ENCODE results near the gene BLID.

BLID gene

DNA sequence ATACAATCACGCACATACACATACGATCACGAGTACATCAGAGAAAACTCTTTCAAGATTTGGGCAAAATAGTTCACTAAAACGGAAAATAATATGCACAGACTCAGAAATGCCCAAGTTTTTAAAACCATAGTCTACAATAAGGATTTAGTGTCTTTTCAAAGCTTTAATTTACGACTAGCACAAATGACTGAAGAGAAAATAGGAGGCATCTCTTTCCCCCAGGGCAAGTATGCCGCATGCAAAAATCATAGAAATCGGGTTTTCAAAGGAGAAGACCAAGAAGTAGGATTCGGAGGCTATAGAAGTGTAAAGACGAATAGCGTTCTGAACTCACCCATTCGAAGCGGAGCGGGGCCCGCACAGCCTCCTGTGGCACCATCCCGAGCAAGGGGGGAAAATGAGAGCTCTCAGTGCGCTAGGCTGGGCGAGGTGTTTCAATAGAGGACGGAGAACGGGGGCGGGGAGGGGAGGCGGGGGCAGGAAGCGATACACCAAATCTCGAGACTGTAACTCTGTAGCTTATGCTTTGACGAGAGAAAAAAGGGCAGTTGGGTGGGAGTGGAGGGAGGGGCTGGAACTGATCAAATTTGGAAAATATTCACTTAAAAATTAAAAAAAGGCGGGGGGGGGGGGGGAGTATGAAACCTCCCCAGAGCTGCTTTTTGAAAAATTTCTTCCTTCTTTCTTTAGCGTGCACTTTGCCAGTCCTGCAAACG is 15.8 kb downstream of the BLID start:
- TF ChIP-seq, protein P1, sequence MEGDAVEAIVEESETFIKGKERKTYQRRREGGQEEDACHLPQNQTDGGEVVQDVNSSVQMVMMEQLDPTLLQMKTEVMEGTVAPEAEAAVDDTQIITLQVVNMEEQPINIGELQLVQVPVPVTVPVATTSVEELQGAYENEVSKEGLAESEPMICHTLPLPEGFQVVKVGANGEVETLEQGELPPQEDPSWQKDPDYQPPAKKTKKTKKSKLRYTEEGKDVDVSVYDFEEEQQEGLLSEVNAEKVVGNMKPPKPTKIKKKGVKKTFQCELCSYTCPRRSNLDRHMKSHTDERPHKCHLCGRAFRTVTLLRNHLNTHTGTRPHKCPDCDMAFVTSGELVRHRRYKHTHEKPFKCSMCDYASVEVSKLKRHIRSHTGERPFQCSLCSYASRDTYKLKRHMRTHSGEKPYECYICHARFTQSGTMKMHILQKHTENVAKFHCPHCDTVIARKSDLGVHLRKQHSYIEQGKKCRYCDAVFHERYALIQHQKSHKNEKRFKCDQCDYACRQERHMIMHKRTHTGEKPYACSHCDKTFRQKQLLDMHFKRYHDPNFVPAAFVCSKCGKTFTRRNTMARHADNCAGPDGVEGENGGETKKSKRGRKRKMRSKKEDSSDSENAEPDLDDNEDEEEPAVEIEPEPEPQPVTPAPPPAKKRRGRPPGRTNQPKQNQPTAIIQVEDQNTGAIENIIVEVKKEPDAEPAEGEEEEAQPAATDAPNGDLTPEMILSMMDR (IDR thresholded peaks at IDR 0.05; ENCODE audit: low read depth, low read length) = no peak
- peak overlapping the region; percentile 86 for H3K4me3 ChIP-seq (ENCODE audit: low read depth, low read length)

DNA sequence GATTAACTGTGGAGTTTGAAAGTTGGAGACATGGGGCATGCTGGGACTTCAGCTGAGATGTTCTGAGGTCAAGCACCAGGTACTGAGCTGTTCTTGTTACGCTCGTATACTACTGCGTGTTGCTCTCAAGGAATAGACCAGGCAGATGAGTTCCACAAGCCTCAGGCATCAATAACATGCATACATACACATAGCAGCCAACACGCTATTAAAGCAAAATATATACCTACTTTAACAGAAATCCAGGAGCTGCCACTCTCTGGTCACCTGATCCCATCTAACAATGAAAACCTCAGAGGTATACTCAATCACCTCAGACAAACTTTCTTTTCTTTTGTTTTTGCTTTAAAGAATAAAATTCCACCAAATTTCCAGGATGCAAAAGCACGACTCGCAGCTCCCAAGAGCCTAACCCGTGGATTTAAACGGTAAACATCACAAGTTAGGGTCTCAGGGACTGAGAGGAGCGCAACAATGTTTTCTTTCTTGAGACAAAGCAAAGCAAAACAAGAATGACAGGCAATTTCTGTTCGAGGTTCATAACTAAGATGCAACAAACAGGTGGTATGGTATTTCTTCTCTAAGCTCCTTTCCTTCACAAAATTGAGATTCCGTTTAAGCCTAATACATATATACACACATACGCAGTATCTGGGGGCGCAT is 16.5 kb downstream of the BLID start:
- TF ChIP-seq, protein P1 (IDR thresholded peaks at IDR 0.05; ENCODE audit: low read depth, low read length) = no peak
- peak overlapping the region; percentile 86 for H3K4me3 ChIP-seq (ENCODE audit: low read depth, low read length)

DNA sequence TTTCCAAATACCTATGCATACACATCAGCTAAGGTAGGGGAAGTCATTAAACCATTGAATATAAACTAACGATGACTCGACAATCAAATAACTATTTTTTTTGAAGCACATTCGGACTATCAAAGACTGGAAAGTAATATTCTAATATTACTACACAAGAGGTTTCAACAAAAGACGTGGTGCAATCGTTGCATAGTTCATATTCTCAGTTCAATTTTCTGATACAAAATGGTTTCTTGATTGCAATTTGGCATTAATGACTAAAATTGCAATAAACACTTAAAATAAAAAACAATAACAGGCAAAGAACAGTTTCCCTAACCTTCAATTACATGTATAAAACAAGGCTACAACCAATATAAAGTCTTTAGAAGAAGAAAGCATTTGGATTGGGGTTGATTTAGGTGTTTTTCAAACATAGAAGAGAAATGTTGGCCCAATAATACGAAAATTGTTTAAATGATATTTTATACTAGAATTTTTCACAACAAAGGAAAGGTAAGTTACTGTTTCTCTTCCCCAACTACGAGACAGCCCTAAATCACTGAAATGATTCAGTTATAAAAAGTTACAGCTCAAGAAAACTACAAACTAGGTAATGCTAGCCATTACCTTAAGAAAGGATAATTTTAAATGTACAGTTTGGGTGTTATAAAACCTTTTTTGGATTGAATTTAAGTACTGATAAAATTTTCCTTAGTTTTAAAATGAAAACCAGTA is 17.6 kb downstream of the BLID start:
- TF ChIP-seq, protein P1 (IDR thresholded peaks at IDR 0.05; ENCODE audit: low read depth, low read length) = no peak
- peak overlapping the region; percentile 86 for H3K4me3 ChIP-seq (ENCODE audit: low read depth, low read length)

- TF ChIP-seq, protein P1 (IDR thresholded peaks at IDR 0.05; ENCODE audit: low read depth, low read length) = no peak
- H3K4me3 ChIP-seq (ENCODE audit: low read depth, low read length) = peak overlapping the region; percentile 86
These were observed 18.5 kb downstream of the BLID start for GRCh38 chr11:122097419-122098001.

GRCh38 chr11:122096272-122097112 is 19.5 kb downstream of the BLID start:
- TF ChIP-seq, protein P1 (IDR thresholded peaks at IDR 0.05; ENCODE audit: low read depth, low read length) = no peak
- H3K4me3 ChIP-seq (ENCODE audit: low read depth, low read length) = peak overlapping the region; percentile 86

GRCh38 chr11:122095681-122096262 is 20.2 kb downstream of the BLID start:
- H3K4me3 ChIP-seq (ENCODE audit: low read depth, low read length) = no peak overlapping the region
- TF ChIP-seq, protein P1 (IDR thresholded peaks at IDR 0.05; ENCODE audit: low read depth, low read length) = no peak

Data from WI38 (cell line).